Heart right ventricle (tissue), 16 donors: ENCODE results near the gene SPATA4. TPM values are rescaled to one million over a fixed set of nuclear protein-coding genes. Genes with fewer than 3 reads are reported as not detected.
"Not testable (repeated sequence)": the region's sequence is repeated elsewhere in the genome, so short reads cannot be mapped to it uniquely, and the experiment has no call there.

Experiments
- ATAC-seq, 8 donors: fragments of 200-7000 bp; cut with Tn5 transposase; one replicate each; pipeline ENCODE4 v1.9.1; 2020; ENCODE audit warnings: mild to moderate bottlenecking in 8 of 8, moderate library complexity in 8 of 8, moderate number of reproducible peaks in 1 of 8
- DNase-seq, 2 donors: peaks; one replicate each; pipeline ENCODE4 v3.0.0-alpha.2; 2020
- H3K27ac ChIP-seq, 10 donors: fragments of 200-600 bp; sonication (generic) in 2 of 10; one replicate each; pipeline versions ENCODE4 v1.5.0 to v1.8.0; 2020 to 2022; ENCODE audit warnings: mild to moderate bottlenecking in 3 of 10
- H3K27me3 ChIP-seq, 7 donors: fragments of 200-600 bp; one replicate each; pipeline ENCODE4 v1.8.0; 2021 to 2022; ENCODE audit warnings: mild to moderate bottlenecking in 2 of 7
- H3K36me3 ChIP-seq, 9 donors: fragments of 200-600 bp; sonication (generic) in 1 of 9; one replicate each; pipeline versions ENCODE4 v1.5.0 to v1.8.0; 2020 to 2022; ENCODE audit warnings: mild to moderate bottlenecking in 2 of 9
- H3K4me1 ChIP-seq, 9 donors: fragments of 200-600 bp; sonication (generic) in 1 of 9; one replicate each; pipeline versions ENCODE4 v1.5.0 to v1.8.0; 2020 to 2022; ENCODE audit warnings: mild to moderate bottlenecking in 4 of 9
- H3K4me3 ChIP-seq, 10 donors: fragments of 200-600 bp; sonication (generic) in 2 of 10; one replicate each; pipeline versions ENCODE4 v1.5.0 to v1.8.0; 2020 to 2022; ENCODE audit warnings: mild to moderate bottlenecking in 7 of 10, moderate library complexity in 2 of 10
- H3K9me3 ChIP-seq, 11 donors: fragments of 200-600 bp in 10 of 11; sonication (generic) in 2 of 11; one replicate each; pipeline versions ENCODE4 v1.5.0 to v1.8.0; 2013 to 2022; ENCODE audit warnings: mild to moderate bottlenecking in 2 of 11, control low read depth in 1 of 11, moderate library complexity in 1 of 11
- CTCF ChIP-seq, 9 donors: fragments of 200-600 bp; sonication (generic) in 2 of 9; IDR thresholded peaks; one replicate each; pipeline versions ENCODE4 v1.5.0 to v1.8.0; 2021 to 2022; ENCODE audit warnings: antibody characterized with exemption in 9 of 9, mild to moderate bottlenecking in 5 of 9, moderate library complexity in 1 of 9
- WGBS, 2 donors: extraction: QIAGEN DNeasy Blood & Tissue Kit; methylation state at CpG; one replicate each; pipeline ENCODE4 v1.1.7; 2013; ENCODE audit warnings: inconsistent platforms in 1 of 2; 5-methylcytosine and 5-hydroxymethylcytosine counted together
- intact Hi-C, 10 donors: fragments of 100-400 bp; cut with DNase I; formaldehyde crosslinking; loops; one replicate each; pipeline versions ENCODE4 v1.11.1 to v1.14.2; 2022
- polyA plus RNA-seq, 2 donors: library from polyadenylated mRNA; stranded (reverse); fragments of 200-250 nt; gene quantifications; one replicate each; pipeline ENCODE4 v1.2.3, GENCODE V29; 2013
- total RNA-seq, 10 donors: library from RNA; stranded (reverse); fragmentation: NEBNext Ultra II Directional in 3 of 10; extraction: Animal tissue kit (Norgen Biotek cat#: 25700) in 3 of 10; gene quantifications; one replicate each; pipeline versions ENCODE4 v1.2.1 to v1.2.4, GENCODE V29; 2021 to 2023
- donor health status: Arrhythmogenic right ventricular cardiomyopathy.
- donor health status: ischemic (EF 13 %, LVEDD 7.1; RV severe dilation, severe dysfunction).
- donor health status: healthy with polysubstance abuse.
- donor health status: DM: no; HTN: yes; CAD: no.
- donor health status: DM: no; HTN: no; CAD: no.
- donor health status: ischemic (EF 25% LVEDD 6.9; RV normal size, moderate dysfunction).
- donor health status: ischemic (EF 25% LVEDD 5.7; RV mildly dilated, moderate dysfunction).
- donor health status: healthy.
- donor health status: DM: yes; HTN: yes; CAD: no.
- donor health status: Ischemic cardiomyopathy.
- donor health status: ischemic (EF 35%, LVEDD 5.7; RV mildly dilated, moderate dysfunction).
- donor health status: nonischemic (EF 11% LVEDD 7.7; RV severe dilation, severe dysfunction).
- donor health status: DM: yes; HTN: yes; CAD: no.
- donor health status: PGD.
- donor health status: ischemic (EF 29% LVEDD 5.4; RV normal size, mild dysfunction).
- donor health status: nonischemic (EF 23%, LVEDD 6.1; RV moderate dilation, normal function).

Gene SPATA4
- total and polyA plus RNA-seq, 12 donors = 0.16 to 0.99 (median 0.37) TPM; not detected in 1

GRCh38 chr4:176226736-176227135, 31.4 kb upstream of the SPATA4 start:
- DNase-seq (no peak), ATAC-seq (no peak)
- H3K9me3 ChIP-seq = no peaks in the 10 kb centered on the region
- H3K36me3 ChIP-seq = no peaks in the 10 kb centered on the region
- no peak for TF ChIP-seq CTCF (IDR thresholded peaks at IDR 0.05)
- H3K4me3 ChIP-seq = no peak overlapping the region
- 53 to 86% methylated on average over 5 of the region's 5 CpGs for WGBS, 2 donors
- intact Hi-C loops = no loop called here
- peaks cover 0 to 31% (median 18%) of the 10 kb centered on the region in 9 donors for H3K4me1 ChIP-seq
- H3K27ac ChIP-seq = no peak overlapping the region
- H3K27me3 ChIP-seq = no peaks in the 10 kb centered on the region

- H3K36me3 ChIP-seq = no peaks in the 10 kb centered on the region
- H3K9me3 ChIP-seq = no peaks in the 10 kb centered on the region
- TF ChIP-seq CTCF (IDR thresholded peaks at IDR 0.05) = no peak
- no peak overlapping the region for H3K4me3 ChIP-seq
- no peaks in the 10 kb centered on the region for H3K4me1 ChIP-seq
- intact Hi-C loops = no loop called here
- H3K27ac ChIP-seq = no peak overlapping the region
- no peaks in the 10 kb centered on the region for H3K27me3 ChIP-seq
- 83 to 86% methylated on average over 2 of the region's 2 CpGs for WGBS, 2 donors
- ATAC-seq (no peak), DNase-seq (no peak)
Observed at GRCh38 chr4:176223561-176223960, 28.2 kb upstream of the SPATA4 start.

GRCh38 chr4:176222149-176222548, 26.8 kb upstream of the SPATA4 start:
- H3K36me3 ChIP-seq = no peaks in the 10 kb centered on the region
- DNase-seq (no peak), ATAC-seq (no peak)
- H3K4me3 ChIP-seq = no peak overlapping the region
- intact Hi-C loops = no loop called here
- TF ChIP-seq CTCF (IDR thresholded peaks at IDR 0.05) = no peak
- H3K27me3 ChIP-seq = no peaks in the 10 kb centered on the region
- 84 to 92% methylated on average over 5 of the region's 5 CpGs for WGBS, 2 donors
- H3K9me3 ChIP-seq = no peaks in the 10 kb centered on the region
- H3K27ac ChIP-seq = no peak overlapping the region
- H3K4me1 ChIP-seq = no peaks in the 10 kb centered on the region

DNA sequence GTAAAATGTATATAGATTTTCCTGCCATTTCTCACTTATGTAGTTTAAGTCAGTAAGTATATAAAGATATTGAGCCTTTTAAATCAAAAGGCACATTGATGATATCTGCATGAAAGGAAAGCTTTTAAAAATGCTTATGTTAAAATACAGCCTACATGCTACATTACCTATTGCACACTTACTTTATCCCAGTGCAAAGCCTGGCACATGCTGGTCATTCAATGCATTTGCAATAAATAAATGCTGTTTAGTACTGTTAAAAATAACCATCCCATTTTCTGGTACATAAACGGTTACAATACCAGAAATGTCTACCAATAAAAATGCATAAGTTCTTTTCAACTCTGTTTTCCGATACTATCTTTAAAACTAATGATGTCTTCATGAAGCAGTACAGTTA, 22.1 kb upstream of the SPATA4 start:
- Histone ChIP-seq H3K27me3 (no peaks in the 10 kb centered on the region), H3K9me3 (peaks cover 0 to 4% (median 0%) of the 10 kb centered on the region in 11 donors), H3K4me1 (no peaks in the 10 kb centered on the region), H3K4me3 (no peak overlapping the region), H3K27ac (no peak overlapping the region), H3K36me3 (no peaks in the 10 kb centered on the region)
- intact Hi-C loops = no loop called here
- no peak for ATAC-seq
- no peak for TF ChIP-seq CTCF (IDR thresholded peaks at IDR 0.05)
- no peak for DNase-seq
- WGBS, 2 donors = 67 to 76% methylated on average over 2 of the region's 2 CpGs

GRCh38 chr4:176212351-176212750, 17.0 kb upstream of the SPATA4 start:
- ATAC-seq, H3K4me3 ChIP-seq, H3K36me3 ChIP-seq, DNase-seq, H3K27ac ChIP-seq, H3K4me1 ChIP-seq, H3K27me3 ChIP-seq, intact Hi-C loops: not testable (repeated sequence)
- peaks cover 0 to 11% (median 0%) of the 10 kb centered on the region in 11 donors for H3K9me3 ChIP-seq
- WGBS, 2 donors = 81 to 89% methylated on average over 3 of the region's 3 CpGs
